Lower lobe of right lung (tissue), 2 donors: ENCODE results near the gene GADD45GIP1. TPM values are rescaled to one million over a fixed set of nuclear protein-coding genes. Genes with fewer than 3 reads are reported as not detected.

ENCODE experiments used
- ATAC-seq, 2 donors: fragments of 200-7000 bp; cut with Tn5 transposase; one replicate each; pipeline ENCODE4 v1.9.1; 2020 to 2022; ENCODE audit warnings: mild to moderate bottlenecking in 2 of 2, moderate library complexity in 2 of 2
- DNase-seq: peaks from one replicate; pipeline ENCODE4 v3.0.0-alpha.2; 2020
- H3K27ac ChIP-seq: fragments of 200-600 bp; one replicate; pipeline ENCODE4 v1.8.0; 2022
- H3K27me3 ChIP-seq: fragments of 200-600 bp; one replicate; pipeline ENCODE4 v1.8.0; 2022; ENCODE audit warnings: low read depth
- H3K36me3 ChIP-seq: fragments of 200-600 bp; one replicate; pipeline ENCODE4 v1.8.0; 2022; ENCODE audit warnings: mild to moderate bottlenecking
- H3K4me1 ChIP-seq: fragments of 200-600 bp; one replicate; pipeline ENCODE4 v1.8.0; 2022
- H3K4me3 ChIP-seq: fragments of 200-600 bp; one replicate; pipeline ENCODE4 v1.8.0; 2022; ENCODE audit warnings: mild to moderate bottlenecking
- H3K9me3 ChIP-seq: fragments of 200-600 bp; one replicate; pipeline ENCODE4 v1.8.0; 2022
- intact Hi-C: fragments of 100-400 bp; cut with DNase I; formaldehyde crosslinking; loops from one replicate; pipeline ENCODE4 v1.11.0; 2022
- long read RNA-seq: library from polyadenylated mRNA; unstranded; transcript quantifications from one replicate; pipeline ENCODE4 v2.0.0, GENCODE V29; 2021
- total RNA-seq: library from RNA; stranded (reverse); fragmentation: NEBNext Ultra II Directional; extraction: Animal tissue kit (Norgen Biotek cat#: 25700); gene quantifications from one replicate; pipeline ENCODE4 v1.2.1, GENCODE V29; 2021
- TF ChIP-seq, protein P1 (sequence below): fragments of 200-600 bp; IDR thresholded peaks from one replicate; pipeline ENCODE4 v1.8.0; 2022; ENCODE audit warnings: antibody characterized with exemption, mild to moderate bottlenecking
- donor health status: DM: no; HTN: yes; CAD: no; lungs with severe emphysema.

The GADD45GIP1 gene
- 14.8 TPM for total RNA-seq
- long read RNA-seq, transcript GADD45GIP1-201 (2 exons, 1,782 nt) = major isoform, 32 of 49 reads
- long read RNA-seq, partial matches to known transcripts = 0 of 49 reads
- long read RNA-seq, other reads (novel, unspliced or antisense) = 17 of 49 reads

DNA sequence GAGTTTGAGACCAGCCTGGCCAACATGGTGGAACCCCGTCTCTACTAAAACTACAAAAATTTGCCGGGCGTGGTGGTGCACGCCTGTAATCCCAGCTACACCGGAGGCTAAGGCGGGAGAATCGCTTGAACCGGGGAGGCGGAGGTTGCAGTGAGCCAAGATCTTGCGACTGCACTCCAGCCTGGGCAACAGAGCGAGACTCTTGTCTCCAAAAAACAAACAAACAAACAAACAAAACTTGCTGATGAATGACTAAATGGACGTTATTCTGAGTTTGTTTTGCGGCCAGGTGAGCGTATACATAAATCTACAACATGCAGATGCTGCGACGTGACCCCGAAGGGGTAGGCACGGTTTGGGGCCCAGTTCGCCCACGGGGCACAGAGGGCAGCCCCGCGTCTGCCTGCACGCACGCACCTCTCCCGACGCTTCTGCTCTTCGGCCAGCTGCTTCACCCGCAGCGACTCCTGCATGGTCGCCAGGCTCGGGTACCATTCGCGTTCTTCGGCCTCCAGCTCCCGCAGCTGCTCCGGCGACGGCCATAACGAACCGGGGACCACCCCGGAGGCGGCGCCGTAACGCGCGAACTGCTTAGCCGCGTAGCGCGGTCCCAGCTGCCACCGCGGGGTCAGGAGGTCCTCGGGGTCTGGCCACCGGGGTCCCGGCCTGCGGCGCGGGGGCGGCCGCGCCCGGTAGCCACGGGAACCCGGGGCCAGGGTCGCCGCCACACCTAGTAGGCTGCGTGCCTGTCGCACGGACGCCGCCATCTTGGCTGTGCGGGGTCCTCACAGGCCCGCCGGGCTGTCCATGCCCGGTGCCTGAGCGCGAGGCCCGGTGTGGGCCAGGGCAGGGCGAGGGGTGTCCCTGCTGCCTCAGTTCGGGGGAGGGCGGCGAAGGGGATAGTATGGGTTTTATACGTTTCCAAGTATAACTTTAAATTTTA, at the start of gene GADD45GIP1:
Gene GADD45GIP1, minus strand, starts transcription at position 778 of the 943 bp plus-strand sequence. Its CDS starts 11 bp downstream, at position 767.
- peak; percentile 89 for DNase-seq

DNA sequence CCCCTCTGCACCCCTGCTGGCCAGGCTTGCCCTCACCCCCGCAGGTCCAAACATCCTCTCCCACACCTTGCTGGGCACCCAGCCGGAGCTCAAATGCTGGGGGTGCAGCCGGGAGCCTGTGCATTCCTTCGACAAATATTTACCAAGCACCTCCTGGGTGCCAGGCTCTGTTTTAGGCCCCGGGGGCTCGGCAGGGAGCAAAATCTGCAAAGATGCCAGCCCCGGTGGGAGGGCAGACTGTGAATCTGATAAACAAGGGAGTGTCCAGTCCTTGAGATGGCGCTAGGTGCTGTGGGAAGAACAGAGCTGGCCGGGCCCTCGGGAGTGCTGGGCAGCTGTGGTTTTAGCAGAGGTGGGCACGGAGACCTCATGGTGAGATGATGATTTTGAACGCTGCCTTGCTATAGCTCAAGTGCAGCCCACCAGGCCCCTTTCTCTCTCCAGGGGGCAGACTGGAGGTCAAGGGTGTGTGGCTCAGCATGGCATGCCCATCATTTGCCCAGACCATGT, 48.9 kb upstream of the GADD45GIP1 start:
- DNase-seq = no peak
- Histone ChIP-seq H3K36me3 (no peaks in the 10 kb centered on the region), H3K27ac (peak overlapping the region; percentile 77), H3K9me3 (no peaks in the 10 kb centered on the region), H3K27me3 (peaks cover 11% of the 10 kb centered on the region), H3K4me1 (peaks cover 94% of the 10 kb centered on the region), H3K4me3 (no peak overlapping the region)
- intact Hi-C loops = no loop called here
- no peak for ATAC-seq
- TF ChIP-seq, protein P1, sequence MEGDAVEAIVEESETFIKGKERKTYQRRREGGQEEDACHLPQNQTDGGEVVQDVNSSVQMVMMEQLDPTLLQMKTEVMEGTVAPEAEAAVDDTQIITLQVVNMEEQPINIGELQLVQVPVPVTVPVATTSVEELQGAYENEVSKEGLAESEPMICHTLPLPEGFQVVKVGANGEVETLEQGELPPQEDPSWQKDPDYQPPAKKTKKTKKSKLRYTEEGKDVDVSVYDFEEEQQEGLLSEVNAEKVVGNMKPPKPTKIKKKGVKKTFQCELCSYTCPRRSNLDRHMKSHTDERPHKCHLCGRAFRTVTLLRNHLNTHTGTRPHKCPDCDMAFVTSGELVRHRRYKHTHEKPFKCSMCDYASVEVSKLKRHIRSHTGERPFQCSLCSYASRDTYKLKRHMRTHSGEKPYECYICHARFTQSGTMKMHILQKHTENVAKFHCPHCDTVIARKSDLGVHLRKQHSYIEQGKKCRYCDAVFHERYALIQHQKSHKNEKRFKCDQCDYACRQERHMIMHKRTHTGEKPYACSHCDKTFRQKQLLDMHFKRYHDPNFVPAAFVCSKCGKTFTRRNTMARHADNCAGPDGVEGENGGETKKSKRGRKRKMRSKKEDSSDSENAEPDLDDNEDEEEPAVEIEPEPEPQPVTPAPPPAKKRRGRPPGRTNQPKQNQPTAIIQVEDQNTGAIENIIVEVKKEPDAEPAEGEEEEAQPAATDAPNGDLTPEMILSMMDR = no peak

More for the DNA sequence above, at the start of gene GADD45GIP1:
- Histone ChIP-seq H3K27ac (peak within 1 kb of the TSS; percentile 89), H3K27me3 (no peaks in the 10 kb centered on the region), H3K4me3 (peak within 1 kb of the TSS; percentile 86), H3K9me3 (no peaks in the 10 kb centered on the region), H3K4me1 (peaks cover 47% of the 10 kb centered on the region), H3K36me3 (peaks cover 34% of the 10 kb centered on the region)
- peak; percentile 98 for ATAC-seq
- TF ChIP-seq, protein P1 = no peak
- intact Hi-C loops = no loop called here

DNA sequence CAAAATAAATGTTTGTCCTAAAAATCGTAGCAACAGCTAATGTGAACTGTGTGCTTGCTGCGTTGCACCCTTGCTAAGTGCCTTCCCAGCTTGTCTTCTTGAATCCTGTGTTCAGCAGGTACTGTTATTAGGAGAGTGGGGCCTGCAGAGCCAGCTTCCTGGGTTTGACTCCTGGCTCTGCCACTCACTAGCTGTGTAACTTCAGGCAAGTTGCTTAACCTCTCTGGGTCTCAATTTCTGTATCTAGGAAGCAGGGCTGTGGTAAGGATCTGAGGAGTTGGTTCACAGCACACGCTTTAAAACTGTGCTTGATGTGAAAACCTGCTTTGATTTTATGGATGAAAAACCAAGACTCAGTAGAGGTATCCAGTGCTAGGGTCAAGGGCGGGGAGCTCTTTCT, 48.2 kb upstream of the GADD45GIP1 start:
- intact Hi-C loops = no loop called here
- Histone ChIP-seq H3K9me3 (no peaks in the 10 kb centered on the region), H3K27ac (peak overlapping the region; percentile 31), H3K4me1 (peaks cover 93% of the 10 kb centered on the region), H3K36me3 (no peaks in the 10 kb centered on the region), H3K4me3 (no peak overlapping the region), H3K27me3 (peaks cover 5% of the 10 kb centered on the region)
- no peak for ATAC-seq
- DNase-seq = no peak
- TF ChIP-seq, protein P1 = no peak

DNA sequence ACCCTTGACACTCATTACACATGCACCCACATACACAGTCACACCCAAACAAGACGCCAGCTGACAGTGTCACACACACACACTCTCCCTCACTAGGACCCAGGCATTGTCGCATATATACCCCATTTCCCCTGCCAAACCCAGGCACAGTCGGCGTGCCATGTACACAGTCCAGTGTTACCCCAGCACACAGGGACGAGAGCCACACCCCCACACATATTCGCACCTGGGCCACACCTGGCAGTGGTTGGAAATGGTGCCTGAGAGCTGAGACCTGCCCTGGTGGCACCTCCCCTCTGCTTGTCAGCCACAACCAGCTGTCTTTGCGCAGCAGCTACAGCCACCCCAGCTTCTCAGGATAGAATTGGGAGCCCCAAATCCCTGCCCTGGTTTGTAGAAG, 47.2 kb upstream of the GADD45GIP1 start:
- Histone ChIP-seq H3K4me3 (no peak overlapping the region), H3K4me1 (peaks cover 93% of the 10 kb centered on the region), H3K9me3 (no peaks in the 10 kb centered on the region), H3K36me3 (no peaks in the 10 kb centered on the region), H3K27ac (peak overlapping the region; percentile 41), H3K27me3 (no peaks in the 10 kb centered on the region)
- intact Hi-C loops = no loop called here
- ATAC-seq = no peak
- TF ChIP-seq, protein P1 = no peak
- DNase-seq = no peak

DNA sequence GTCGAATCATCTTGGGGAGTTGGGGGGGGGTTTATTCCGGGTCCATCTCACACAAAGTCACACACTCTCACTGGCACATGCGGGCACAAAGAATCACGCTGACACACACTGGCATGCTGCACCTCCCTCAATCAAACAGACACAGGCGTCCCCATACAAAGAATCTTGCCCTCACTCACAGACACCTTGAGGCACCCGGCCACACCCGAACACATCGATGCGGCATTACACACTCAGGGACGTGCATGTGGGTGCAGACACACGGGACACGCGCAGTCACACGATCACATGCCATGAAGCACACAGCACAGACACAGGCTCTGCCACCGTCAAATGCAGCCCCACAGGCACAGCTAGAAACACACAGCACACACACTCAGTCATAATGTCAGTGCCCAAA, 46.1 kb upstream of the GADD45GIP1 start:
- no peaks in the 10 kb centered on the region for H3K27me3 ChIP-seq
- ATAC-seq (no peak), DNase-seq (no peak)
- H3K27ac ChIP-seq = peak overlapping the region; percentile 83
- peaks cover 8% of the 10 kb centered on the region for H3K36me3 ChIP-seq
- intact Hi-C loops = no loop called here
- peaks cover 85% of the 10 kb centered on the region for H3K4me1 ChIP-seq
- TF ChIP-seq, protein P1 = no peak
- no peak overlapping the region for H3K4me3 ChIP-seq
- H3K9me3 ChIP-seq = no peaks in the 10 kb centered on the region
